ENCODE results near the gene ROBO1. TPM values are rescaled to one million over a fixed set of nuclear protein-coding genes. Genes with fewer than 3 reads are reported as not detected.
A peak's percentile ranks its signal among the peaks of the same experiment; 100 is the strongest.

The ROBO1 gene
- total RNA-seq, 1 donor from 2014 or later = 182 TPM

DNA sequence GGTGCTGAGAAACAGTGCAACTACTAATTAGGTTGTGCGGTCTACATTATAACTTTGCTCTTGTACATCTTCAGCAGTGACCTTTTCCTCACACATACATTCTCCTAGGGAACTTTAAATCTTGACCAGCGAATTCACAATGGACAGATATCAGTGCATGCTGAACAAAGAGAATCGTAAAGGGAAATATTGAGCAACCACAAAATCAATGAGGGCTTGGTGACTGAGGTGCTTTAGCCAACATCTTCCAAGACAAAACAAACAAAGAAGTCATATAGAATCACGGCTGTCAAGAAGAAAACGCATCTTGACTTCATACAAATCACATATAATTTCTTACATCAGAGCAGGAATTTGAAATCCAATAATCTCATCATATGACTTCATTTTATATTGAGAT is 1022.0 kb downstream of the ROBO1 start:
- Mint-ChIP-seq H3K4me3 (no peak overlapping the region), H3K4me1 (ENCODE audit: unreplicated experiment) (no peaks in the 10 kb centered on the region), H3K9me3 (no peaks in the 10 kb centered on the region), H3K36me3 (peaks cover 12% of the 10 kb centered on the region), H3K27ac (no peak overlapping the region), H3K27me3 (no peaks in the 10 kb centered on the region)
- DNase-seq (ENCODE audit: extremely low spot score, unreplicated experiment) = no peak
- TF ChIP-seq, protein P1, sequence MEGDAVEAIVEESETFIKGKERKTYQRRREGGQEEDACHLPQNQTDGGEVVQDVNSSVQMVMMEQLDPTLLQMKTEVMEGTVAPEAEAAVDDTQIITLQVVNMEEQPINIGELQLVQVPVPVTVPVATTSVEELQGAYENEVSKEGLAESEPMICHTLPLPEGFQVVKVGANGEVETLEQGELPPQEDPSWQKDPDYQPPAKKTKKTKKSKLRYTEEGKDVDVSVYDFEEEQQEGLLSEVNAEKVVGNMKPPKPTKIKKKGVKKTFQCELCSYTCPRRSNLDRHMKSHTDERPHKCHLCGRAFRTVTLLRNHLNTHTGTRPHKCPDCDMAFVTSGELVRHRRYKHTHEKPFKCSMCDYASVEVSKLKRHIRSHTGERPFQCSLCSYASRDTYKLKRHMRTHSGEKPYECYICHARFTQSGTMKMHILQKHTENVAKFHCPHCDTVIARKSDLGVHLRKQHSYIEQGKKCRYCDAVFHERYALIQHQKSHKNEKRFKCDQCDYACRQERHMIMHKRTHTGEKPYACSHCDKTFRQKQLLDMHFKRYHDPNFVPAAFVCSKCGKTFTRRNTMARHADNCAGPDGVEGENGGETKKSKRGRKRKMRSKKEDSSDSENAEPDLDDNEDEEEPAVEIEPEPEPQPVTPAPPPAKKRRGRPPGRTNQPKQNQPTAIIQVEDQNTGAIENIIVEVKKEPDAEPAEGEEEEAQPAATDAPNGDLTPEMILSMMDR (conservative IDR thresholded peaks at IDR 0.05) = no peak

DNA sequence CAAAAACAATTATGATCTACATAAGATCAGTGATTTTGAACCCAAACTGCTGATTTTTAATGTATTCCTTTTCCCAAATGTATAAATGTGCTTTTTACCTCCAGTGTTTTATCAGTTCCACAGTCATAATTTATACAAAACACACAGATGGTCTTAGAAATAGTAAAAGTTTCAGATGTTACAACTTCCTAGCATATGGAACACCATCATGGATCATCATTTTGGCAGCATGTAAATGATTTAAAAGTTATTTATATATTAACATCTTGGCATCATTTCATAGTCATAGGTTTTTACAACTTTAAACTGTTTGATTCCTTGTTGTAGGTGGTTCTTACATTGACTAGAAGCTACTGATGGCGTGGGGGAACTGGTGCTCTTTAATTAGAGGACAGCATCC is 1025.3 kb downstream of the ROBO1 start:
- H3K4me1 Mint-ChIP-seq (ENCODE audit: unreplicated experiment) = peaks cover 9% of the 10 kb centered on the region
- H3K27ac Mint-ChIP-seq = no peak overlapping the region
- no peaks in the 10 kb centered on the region for H3K9me3 Mint-ChIP-seq
- no peak overlapping the region for H3K4me3 Mint-ChIP-seq
- TF ChIP-seq, protein P1 (conservative IDR thresholded peaks at IDR 0.05) = no peak
- H3K27me3 Mint-ChIP-seq = no peaks in the 10 kb centered on the region
- peaks cover 16% of the 10 kb centered on the region for H3K36me3 Mint-ChIP-seq
- no peak for DNase-seq (ENCODE audit: extremely low spot score, unreplicated experiment)

GRCh38 chr3:78742041-78742440 is 1025.8 kb downstream of the ROBO1 start:
- H3K9me3 Mint-ChIP-seq = no peaks in the 10 kb centered on the region
- TF ChIP-seq, protein P1 (conservative IDR thresholded peaks at IDR 0.05) = no peak
- H3K27me3 Mint-ChIP-seq = no peaks in the 10 kb centered on the region

GRCh38 chr3:78741066-78741645 is 1026.6 kb downstream of the ROBO1 start:
- H3K36me3 Mint-ChIP-seq = peaks cover 25% of the 10 kb centered on the region
- H3K27ac Mint-ChIP-seq = no peak overlapping the region
- peaks cover 9% of the 10 kb centered on the region for H3K4me1 Mint-ChIP-seq (ENCODE audit: unreplicated experiment)
- DNase-seq (ENCODE audit: extremely low spot score, unreplicated experiment) = no peak
- no peaks in the 10 kb centered on the region for H3K27me3 Mint-ChIP-seq
- TF ChIP-seq, protein P1 (conservative IDR thresholded peaks at IDR 0.05) = peak; percentile 88
- H3K9me3 Mint-ChIP-seq = no peaks in the 10 kb centered on the region
- no peak overlapping the region for H3K4me3 Mint-ChIP-seq

More at GRCh38 chr3:78742041-78742440, 1025.8 kb downstream of the ROBO1 start:
- H3K36me3 Mint-ChIP-seq = peaks cover 19% of the 10 kb centered on the region
- H3K4me3 Mint-ChIP-seq = no peak overlapping the region
- no peak overlapping the region for H3K27ac Mint-ChIP-seq
- DNase-seq (ENCODE audit: extremely low spot score, unreplicated experiment) = no peak
- peaks cover 9% of the 10 kb centered on the region for H3K4me1 Mint-ChIP-seq (ENCODE audit: unreplicated experiment)

GRCh38 chr3:78738833-78739232 is 1029.0 kb downstream of the ROBO1 start:
- no peak overlapping the region for H3K27ac Mint-ChIP-seq
- peaks cover 19% of the 10 kb centered on the region for H3K4me1 Mint-ChIP-seq (ENCODE audit: unreplicated experiment)
- H3K9me3 Mint-ChIP-seq = no peaks in the 10 kb centered on the region
- no peak for DNase-seq (ENCODE audit: extremely low spot score, unreplicated experiment)
- TF ChIP-seq, protein P1 (conservative IDR thresholded peaks at IDR 0.05) = no peak
- no peak overlapping the region for H3K4me3 Mint-ChIP-seq
- H3K36me3 Mint-ChIP-seq = peaks cover 18% of the 10 kb centered on the region
- H3K27me3 Mint-ChIP-seq = no peaks in the 10 kb centered on the region
